GM12892 (cell line): ENCODE results near the gene TRIM9.

ENCODE experiments used
- POLR2A ChIP-seq: IDR thresholded peaks from 2 replicates; pipeline ENCODE4 v1.6.1; 2011; ENCODE audit warnings: low read depth, low read length, control low read depth
- POLR2AphosphoS5 ChIP-seq: IDR thresholded peaks from 2 replicates; pipeline ENCODE4 v1.6.1; 2011; ENCODE audit warnings: low read depth, low read length, control low read depth

- TF ChIP-seq POLR2A (no peak), POLR2AphosphoS5 (no peak)
Measured at GRCh38 chr14:51073731-51074130, 21.2 kb downstream of the TRIM9 start.
